ENCODE results near the gene GPC4.
"Not testable (repeated sequence)": the region's sequence is repeated elsewhere in the genome, so short reads cannot be mapped to it uniquely, and the experiment has no call there.

GPC4 gene

DNA sequence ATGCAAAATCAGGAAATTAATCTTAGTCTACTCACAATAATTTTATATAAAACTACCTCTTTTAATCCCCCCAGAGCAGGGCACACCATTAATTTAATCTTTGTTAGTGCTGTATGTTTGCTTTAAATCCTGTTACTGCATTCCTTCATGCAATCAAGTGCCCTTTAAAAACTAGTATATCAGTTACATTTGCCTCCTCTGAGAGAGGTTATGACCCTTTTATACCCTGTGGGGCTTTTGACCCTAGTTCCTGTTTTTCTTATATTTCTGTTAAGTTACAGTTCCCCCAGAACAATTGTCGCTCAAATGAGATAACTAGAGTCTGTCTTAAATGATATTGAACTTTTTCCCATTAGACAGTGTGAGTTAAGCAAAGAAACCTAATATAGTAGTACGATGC, 46.2 kb downstream of the GPC4 start:
- no peak for DNase-seq (ENCODE audit: low read depth, low spot score)

DNA sequence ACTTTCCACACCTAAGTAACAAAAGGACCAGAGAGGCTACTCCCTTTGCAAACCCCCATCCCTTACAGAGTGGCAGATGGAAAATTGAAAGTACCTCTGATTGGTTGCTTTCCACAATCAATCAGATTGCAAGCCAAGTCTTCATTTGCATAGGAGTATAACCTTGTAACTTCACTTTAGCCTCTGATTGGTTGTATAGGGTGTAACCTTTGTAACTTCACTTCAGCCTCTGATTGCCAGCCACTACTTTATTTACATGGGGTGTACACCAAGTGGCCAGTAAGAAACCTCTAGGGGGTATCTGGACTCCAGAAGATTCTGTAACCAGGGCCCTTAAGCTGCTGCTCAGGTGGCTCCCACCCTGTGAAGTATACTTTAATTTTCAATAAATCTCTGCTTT, 48.6 kb downstream of the GPC4 start:
- DNase-seq (ENCODE audit: low read depth, low spot score): no peak

DNA sequence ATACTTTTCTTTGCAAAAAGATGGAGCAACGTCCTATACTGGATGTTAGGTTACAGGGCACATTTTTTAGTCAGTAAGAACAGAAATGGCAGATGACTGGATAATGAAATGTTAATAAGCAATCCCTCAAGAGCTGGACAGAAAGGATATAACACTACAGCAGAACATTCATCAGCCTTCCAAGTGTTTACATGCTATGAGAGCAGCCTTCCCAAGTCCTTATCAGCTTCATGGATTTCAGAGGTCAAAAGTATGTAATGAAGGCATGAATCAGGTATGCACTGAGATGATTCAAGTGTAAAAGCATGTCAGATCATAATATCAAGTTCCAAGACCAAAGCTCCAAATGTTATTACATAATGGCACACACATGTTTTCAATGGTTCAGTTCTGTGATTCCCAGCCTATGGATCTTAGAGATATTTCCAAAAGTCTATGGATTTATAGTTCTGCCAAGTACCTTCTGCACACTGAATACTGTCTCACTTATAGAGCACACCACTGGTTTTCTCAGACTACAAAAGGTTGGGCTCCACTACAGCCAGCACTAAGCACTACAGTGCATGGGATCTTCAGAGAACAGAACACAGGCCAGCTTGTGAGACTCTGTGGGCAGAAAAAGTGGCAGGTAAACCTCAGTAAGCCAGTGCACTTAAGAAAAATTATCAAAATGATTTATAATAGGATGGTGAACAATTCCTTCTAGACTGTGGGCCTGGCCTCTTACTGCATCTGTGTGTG, 49.2 kb downstream of the GPC4 start:
- DNase-seq (ENCODE audit: low read depth, low spot score): no peak

DNA sequence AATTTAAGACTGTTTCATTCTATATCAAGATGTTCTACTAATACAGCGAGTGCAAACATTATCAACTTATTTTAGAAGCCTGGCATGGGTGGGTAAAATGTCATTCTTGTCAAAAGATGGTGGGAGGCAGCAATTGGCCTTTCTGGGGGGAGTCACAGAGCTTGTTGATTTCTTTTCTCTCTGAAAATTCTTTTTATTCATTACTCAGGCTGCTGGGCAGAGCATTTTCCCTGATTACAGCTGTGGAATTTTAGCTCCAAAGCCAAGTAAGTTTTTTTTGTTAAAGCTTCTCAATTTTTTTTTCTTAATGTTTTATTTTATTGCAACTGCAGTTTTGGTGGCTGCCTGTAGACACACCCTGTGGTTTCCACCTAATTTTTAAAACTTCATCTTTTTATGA, 50.4 kb downstream of the GPC4 start:
- no peak for DNase-seq (ENCODE audit: low read depth, low spot score)

DNA sequence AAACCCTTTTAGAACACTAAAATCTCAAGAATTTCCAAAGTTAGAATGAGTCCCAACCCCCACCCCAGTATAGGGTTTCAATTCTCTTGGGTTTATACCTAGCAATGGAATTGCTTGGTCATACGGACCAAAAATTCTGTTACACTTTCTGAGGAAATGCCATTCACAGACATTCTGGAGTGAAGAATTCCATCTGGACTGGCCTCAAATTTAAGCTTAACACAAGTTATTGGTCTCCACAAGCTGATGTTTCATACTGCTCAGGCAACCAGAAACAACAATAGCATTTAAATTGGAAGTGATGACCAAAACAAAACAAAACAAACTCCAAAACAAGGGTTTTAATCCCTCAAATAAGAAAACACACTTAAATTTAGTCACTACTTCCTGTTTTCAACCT, 51.1 kb downstream of the GPC4 start:
- no peak for DNase-seq (ENCODE audit: low read depth, low spot score)

DNA sequence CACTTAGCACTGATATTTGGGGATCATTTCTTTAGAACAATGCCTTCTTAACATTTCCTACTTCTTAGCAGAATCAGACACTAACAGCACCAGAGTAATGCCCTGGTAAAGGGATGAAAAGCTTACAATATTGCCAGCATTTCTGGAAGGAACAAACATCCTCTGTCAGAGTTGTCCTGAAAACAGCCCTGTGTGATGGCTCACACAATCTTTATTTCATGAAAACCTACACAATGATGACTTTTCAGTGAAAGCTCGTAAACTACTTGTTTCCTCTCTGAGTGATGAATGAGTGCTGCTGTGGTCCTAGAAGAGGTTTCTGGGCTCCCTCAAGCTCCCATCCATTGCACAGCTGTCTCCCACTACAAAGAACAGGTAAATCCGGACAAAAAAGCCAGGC, 52.8 kb downstream of the GPC4 start:
- DNase-seq (ENCODE audit: low read depth, low spot score): no peak

DNA sequence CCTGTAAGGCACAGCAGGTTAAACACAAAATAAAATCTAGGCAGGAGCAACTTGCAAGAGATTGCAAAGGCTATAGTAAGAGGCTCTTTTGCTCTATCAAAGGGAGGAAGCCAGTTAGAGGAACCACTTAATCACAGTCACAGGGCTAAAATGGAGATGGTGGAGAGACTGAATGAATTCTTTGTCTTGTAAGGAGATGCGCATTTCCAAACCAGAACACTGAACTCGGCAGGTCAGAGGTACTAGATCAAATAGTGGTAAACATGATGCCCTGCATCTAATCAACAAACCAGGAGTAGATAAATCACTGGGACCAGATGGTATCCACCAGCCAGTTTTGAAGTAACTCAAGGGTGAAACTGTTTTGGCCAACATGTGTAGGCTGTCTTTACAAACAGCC, 55.8 kb downstream of the GPC4 start:
- DNase-seq (ENCODE audit: low read depth, low spot score): no peak

DNA sequence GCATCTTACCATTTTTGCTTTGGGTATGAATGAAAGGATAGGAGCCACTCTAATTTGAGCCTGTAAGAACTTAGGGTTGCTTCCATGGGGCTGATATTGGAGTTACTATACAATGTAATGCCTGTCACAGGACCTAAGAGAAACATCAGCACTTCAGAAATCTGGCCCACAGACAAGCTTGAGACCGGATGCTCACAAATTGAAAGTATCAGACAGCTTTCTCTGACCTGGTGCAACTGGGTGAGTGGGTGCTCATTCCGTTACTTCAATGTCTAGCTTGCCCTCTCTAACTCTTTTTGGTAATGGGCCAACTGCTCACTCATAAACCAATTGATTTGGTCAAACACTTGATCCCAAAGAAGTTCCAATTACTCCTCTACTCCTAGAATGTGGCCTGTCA, 62.1 kb downstream of the GPC4 start:
- DNase-seq (ENCODE audit: low read depth, low spot score): no peak

DNA sequence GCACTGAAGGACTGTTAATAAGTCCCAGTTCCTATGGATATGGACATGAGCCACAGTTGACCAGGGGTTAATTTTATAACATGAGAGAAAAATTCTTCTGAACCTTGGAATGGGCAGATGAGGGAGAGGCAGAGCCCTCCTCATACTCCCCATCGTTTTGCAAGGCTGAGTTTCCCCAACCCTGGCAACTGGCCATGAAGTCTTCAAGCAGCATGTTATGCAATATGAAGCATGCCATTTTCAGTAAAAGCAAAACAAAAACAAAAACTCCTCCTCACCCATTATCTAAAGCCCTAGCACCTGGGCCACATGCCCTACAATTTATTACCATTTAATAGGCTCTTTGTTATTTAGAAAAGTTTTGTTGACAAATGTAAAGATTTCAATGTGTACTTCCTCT, 64.5 kb downstream of the GPC4 start:
- no peak for DNase-seq (ENCODE audit: low read depth, low spot score)

DNA sequence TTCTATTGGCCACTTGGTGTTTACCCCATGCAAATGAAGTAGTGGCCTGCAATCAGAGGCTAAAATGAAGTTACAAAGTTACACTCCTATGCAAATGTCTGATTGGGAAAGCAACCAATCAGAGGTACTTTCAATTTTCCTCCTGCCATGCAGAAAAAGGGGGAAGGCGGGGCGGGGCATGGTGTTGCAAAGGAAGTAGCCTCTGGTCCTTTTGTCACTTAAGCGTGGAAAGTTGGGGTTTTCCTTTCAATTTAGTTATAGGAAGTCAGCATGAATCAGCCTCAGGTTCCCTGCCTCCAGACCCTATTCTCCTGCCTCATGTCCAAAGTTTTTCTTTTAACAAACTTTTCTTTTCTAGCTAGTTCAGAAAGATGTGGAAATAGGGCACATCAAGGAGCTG, 69.3 kb downstream of the GPC4 start:
- DNase-seq (ENCODE audit: low read depth, low spot score): no peak

DNA sequence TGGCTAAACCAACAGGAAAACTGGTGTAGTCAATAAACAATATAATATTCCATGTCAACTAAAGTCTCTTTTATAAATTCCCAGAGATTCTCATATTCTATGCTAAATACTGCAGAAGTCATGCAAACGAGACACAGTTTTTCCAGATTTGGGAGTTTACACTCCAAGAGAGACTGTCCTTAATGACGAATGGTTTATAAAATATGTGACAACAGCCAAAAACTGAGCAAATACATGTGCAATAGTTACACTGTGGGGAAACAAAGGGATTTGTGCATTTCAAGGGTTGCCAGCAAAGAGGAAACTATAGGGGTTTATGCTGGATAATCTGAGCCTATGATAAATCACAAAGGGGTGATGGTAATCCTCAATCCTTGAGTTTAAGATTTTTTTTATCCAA, 75.7 kb downstream of the GPC4 start:
- no peak for DNase-seq (ENCODE audit: low read depth, low spot score)

DNA sequence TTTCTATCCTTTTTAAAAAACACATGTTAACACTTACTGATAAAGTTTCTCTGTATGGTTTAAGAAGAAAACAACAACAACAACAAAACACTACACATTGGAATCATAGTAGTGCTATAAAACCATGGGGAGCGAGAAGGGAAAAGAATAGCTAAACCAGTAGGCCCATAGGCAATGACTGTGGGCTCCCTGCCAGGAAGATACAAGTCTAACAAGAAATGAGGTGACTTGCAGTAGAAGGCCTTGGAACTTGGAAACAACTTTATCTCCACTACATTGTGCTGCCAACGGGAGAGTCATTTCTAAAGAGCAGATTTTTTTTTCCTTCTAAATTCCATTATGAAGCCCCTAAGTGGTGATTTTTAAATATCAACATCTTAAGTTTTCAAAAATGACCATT, 78.0 kb downstream of the GPC4 start:
- no peak for DNase-seq (ENCODE audit: low read depth, low spot score)

DNA sequence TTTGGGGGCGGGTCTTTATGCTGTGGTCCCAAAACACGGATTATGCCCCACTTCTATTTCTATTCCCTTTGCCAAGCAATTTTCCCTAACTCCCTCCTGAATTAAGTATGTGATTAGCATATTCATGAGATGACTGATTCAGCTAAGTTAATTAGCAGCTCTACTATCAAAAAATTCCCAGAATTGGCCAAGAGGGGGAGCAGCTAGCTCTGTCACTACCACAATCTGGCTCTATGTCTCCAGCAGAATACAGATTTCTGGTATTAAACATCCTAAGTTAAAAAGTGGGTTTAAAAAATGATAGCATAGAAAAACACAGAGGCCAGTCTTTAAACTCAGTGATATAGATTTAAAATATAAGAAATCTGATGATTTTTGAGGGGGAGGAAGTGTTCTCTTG, 80.3 kb downstream of the GPC4 start:
- no peak for DNase-seq (ENCODE audit: low read depth, low spot score)

DNA sequence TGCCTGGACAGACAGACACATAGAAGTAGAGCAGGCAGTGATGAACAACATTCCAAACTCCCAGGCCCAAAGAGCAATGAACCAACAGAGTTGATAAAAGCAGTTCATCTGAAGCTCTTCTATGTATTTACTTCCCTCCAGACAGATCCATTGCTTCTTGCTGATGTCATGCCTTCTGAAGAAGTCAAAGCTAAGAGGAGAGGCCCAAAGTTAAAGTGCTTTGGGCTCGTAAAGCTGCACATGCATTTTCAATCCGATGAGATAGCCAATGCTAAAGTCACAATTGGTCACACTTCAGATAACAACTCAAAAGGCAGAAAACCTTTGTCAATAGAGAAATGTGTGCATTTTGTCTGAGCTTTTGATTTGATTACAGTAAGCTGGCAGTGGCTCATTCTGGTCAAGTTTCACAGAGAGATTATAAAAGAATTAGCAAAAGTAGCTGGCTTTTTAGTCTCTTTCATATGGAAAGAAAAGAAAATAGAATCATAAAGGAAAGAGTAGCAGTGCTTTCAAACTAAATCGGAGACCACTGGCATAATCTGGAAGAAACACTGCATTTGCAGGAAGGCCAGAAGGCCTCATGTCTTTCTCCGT, 82.0 kb downstream of the GPC4 start:
- DNase-seq (ENCODE audit: low read depth, low spot score): no peak

DNA sequence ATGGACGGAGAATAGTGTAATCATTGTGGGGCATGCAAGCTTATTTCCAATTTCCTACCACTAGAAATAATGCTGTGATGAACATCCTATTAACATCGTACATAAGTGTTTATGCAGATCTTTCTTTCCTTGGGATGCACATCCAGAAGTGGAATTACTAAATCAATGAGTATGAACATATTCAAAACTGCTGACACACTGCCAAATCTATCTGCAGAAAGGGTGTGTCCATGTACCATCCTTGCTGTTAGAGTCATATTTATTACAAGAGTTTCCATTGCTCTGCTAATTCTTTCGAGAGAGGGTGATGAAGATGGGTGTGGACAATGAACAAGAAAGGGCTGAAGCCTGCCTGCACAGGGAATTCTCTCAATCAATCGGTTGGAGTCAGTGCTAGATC, 82.6 kb downstream of the GPC4 start:
- no peak for DNase-seq (ENCODE audit: low read depth, low spot score)

DNA sequence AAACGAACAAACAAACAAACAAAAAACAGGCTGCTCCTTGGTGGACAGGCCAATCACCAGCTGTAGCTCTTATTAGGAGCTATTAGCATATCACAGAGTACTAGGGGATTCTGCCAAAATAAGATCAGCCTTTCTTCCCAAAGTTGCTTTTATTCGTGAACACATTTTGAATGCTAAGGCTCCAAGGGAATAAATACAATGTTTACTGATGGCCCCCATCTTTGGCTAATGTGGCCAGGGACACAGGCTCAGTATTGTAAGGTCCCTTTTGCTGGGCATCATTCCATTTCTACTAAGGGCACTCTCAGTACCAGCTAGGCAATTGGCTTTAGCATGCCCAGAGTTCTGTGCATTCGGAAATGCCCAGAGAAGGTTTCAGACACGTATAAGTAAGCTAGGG, 84.3 kb downstream of the GPC4 start:
- no peak for DNase-seq (ENCODE audit: low read depth, low spot score)

DNA sequence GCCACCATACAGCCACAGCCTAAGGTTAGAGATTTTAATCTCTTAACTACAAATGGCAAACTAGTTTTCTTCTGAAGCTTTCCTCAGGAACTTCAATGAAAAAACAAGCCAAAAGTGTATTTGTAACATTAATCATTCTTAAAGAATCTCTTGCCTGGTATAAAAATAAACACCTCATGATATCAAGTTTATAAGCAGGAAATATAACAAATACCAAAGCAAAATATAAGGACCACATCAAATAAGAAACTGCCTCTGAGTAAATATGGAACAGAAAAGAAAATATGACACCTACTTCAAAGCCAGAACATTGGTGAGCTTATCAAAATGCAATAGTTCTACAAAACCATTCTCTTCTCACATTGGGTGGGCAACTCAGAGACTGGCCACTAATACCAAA, 89.9 kb downstream of the GPC4 start:
- no peak for DNase-seq (ENCODE audit: low read depth, low spot score)

DNA sequence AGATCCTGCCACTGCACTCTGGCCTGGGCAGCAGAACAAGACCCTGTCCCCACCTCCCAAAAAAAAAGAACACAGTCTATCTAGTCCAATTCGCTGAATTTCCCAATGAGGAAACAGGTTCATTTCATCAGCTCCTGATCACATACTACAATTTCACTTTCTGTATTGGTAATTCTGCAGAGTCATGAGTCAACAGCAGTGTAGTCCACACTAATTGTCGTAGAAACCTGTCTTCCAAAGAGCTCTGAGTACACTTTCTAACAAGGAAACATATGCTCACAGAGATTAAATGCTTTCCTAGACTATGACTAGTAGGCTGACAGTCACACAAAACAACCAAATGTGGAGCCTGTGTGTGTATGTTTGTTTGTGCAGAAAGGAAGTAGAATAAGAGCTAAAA, 91.9 kb downstream of the GPC4 start:
- no peak for DNase-seq (ENCODE audit: low read depth, low spot score)

DNA sequence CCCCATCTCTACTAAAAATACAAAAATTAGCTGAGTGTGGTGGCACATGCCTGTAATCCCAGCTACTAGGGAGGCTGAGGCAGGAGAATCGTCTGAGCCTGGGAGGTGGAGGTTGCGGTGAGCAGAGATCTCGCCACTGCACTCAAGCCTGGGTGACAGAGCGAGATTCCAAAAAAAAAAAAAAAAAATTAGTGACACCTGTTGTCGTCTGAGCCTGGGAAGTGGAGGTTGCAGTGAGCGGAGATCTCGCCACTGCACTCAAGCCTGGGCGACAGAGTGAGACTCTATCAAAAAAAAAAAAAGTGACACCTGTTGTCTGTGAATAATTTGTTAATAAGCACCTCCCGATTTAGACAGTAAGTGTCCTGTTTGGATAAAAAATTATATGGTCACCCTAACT, 93.0 kb downstream of the GPC4 start:
- DNase-seq (ENCODE audit: low read depth, low spot score): not testable (repeated sequence)

DNA sequence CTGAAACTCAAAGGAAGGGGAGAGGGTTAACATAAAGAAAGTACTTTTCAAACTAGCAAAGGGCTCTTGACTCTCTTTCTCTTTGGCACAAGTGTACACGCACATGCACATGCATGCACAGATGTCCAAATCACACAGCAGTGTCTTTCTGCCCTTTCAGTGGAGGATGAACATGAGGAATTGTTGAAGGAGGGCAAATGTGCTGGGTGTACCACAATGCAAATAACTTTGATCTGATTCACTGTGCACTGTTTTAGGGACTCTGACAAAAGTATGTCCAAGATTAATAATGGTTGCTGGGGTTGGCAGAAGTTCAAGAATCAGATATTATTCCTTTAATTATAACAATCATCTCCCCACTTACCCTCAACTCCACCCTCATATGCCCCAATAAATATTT, 93.8 kb downstream of the GPC4 start:
- DNase-seq (ENCODE audit: low read depth, low spot score): no peak

DNA sequence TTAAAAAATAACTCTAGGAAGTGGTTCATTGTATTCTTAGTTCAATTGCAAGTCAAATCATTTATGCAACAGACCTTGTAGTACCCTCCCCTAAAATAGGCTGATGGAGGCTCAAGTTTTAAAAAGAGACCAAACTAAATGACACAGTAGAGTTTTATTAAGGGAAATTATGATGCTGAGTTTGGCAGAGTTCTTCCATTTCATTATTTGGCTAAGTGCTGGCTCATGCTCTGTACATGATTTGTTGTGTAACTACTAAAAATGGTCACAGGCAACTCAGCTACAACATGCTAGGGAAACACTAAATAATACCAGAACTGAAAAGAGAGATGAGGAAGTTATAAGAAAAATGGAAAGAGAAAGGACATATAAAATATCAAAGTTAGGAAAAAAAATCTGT, 101.0 kb downstream of the GPC4 start:
- DNase-seq (ENCODE audit: low read depth, low spot score): no peak

DNA sequence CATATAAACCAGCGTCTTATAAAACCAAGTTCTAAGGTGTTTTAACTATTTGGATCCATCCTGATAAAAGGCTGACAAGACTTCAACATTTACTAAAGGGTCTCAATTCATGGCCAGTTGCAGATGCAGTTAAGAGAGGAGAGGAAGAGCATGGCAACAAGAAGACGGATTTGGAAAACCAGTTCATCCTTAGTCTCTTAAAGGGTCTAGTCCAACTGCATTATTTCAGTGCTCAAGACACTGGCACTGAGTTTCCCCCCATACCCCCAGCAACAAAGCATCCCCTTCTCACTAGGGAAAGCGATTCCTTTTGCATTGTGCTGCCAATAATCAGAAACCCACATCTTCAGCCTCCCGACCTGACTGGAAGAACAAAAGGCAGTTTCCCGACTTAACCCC, 106.8 kb downstream of the GPC4 start:
- no peak for DNase-seq (ENCODE audit: low read depth, low spot score)

DNA sequence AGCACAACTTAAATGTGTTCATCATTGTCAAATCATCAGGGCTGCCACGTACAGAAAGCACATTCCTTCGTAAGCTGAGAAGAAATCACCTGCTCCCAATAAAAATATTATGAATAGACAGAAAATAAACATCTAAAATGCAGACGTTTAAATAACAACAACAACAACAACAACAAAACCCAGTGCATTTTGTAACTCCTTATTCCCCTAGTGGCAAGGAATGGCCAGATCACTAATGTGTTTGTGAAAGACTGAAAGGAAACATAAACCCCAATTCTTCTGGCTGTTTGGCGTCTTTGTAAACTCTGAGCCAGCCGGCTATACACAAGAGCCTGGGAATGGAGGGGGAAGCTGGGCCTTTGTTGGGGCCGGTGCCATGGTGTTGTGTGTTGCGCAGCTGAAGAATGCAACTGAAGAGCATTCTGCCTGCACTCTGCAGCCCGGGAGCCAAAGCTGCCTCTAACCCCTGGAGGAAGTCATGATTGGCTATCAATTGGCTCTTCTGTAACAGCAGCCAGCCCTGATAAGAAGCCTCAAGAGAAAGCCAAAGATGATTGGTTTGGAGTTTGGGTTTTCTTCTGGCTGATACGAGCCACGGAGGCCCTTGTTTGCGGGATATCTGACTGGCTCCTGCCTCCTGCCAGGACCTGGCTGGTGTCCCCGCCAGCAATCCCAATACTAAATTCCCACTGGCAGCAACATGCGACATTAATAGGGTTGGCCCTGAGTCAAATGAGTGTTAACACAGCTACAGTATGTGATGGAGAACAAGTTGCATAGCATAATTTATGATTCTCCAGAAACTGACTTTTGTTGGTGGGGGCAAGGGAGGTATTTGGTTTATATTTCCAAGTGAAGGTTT, 107.4 kb downstream of the GPC4 start:
- no peak for DNase-seq (ENCODE audit: low read depth, low spot score)

All from activated CD4-positive, CD25-positive, alpha-beta regulatory T cell treated with anti-CD3 and anti-CD28 coated beads, Interleukin-2, amount 50 U/mL, for 16 hours (primary cell).